ENCODE measurements around the gene ITSN2.
A peak's percentile ranks its signal among the peaks of the same experiment; 100 is the strongest.
"Not testable (repeated sequence)": the region's sequence is repeated elsewhere in the genome, so short reads cannot be mapped to it uniquely, and the experiment has no call there.

ITSN2 gene

DNA sequence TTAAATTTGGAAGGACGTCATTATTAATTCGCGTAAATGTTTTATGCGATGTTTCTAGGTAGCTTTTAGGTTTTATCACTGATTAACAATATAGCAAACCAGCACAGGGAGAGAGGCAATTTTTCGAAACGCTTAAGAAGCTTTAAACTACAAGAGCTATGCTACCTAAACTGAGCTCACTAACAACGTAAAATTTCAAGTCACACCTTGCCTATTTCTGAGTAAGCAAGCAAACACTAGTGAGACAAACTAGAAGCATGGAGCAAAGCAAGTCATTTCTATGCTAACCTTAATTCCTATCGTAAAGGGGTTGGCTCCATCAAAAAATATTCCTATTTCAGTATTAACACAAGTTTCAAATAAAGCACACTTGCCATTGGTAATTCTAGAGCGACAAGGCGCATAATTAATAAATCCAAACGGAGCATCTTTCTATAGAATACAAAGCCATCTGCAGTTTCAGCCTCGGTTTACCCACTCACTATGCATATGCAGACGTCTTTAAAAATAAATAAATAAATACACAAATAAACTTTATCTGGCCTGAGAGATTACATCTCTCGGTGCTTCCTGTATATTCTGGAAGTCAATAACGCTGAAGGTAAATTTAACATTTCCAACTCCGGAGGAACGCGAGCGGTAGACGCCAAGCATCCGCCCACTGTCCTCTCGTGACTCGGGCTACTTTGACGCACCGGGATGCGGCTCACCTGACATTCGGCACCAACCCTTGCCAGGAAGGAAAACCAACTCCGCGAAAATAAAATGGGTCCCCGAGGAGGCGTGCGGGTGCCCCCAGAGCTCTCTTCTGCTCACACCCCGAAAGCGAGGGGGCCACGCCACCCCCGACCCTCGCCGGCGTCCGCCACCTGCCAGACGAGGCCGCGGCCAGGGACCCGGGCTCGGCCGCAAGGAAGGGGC lies 947 bp downstream of the ITSN2 start:
- TF ChIP-seq, protein P1, sequence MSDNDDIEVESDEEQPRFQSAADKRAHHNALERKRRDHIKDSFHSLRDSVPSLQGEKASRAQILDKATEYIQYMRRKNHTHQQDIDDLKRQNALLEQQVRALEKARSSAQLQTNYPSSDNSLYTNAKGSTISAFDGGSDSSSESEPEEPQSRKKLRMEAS (IDR thresholded peaks at IDR 0.05; ENCODE audit: low read depth, low read length), result no peak
- TF ChIP-seq, protein P2, sequence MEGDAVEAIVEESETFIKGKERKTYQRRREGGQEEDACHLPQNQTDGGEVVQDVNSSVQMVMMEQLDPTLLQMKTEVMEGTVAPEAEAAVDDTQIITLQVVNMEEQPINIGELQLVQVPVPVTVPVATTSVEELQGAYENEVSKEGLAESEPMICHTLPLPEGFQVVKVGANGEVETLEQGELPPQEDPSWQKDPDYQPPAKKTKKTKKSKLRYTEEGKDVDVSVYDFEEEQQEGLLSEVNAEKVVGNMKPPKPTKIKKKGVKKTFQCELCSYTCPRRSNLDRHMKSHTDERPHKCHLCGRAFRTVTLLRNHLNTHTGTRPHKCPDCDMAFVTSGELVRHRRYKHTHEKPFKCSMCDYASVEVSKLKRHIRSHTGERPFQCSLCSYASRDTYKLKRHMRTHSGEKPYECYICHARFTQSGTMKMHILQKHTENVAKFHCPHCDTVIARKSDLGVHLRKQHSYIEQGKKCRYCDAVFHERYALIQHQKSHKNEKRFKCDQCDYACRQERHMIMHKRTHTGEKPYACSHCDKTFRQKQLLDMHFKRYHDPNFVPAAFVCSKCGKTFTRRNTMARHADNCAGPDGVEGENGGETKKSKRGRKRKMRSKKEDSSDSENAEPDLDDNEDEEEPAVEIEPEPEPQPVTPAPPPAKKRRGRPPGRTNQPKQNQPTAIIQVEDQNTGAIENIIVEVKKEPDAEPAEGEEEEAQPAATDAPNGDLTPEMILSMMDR (IDR thresholded peaks at IDR 0.05; ENCODE audit: low read depth, low read length), result no peak
- TF ChIP-seq MYC (IDR thresholded peaks at IDR 0.05; ENCODE audit: low read depth, low read length), result no peak
- TF ChIP-seq POLR2A (IDR thresholded peaks at IDR 0.05; ENCODE audit: extremely low read depth, insufficient read length), result no peak
- DNase-seq (ENCODE audit: low read depth), result peak; percentile 40
- H3K4me3 ChIP-seq (ENCODE audit: low read depth, low read length), result peak overlapping the region; percentile 66

DNA sequence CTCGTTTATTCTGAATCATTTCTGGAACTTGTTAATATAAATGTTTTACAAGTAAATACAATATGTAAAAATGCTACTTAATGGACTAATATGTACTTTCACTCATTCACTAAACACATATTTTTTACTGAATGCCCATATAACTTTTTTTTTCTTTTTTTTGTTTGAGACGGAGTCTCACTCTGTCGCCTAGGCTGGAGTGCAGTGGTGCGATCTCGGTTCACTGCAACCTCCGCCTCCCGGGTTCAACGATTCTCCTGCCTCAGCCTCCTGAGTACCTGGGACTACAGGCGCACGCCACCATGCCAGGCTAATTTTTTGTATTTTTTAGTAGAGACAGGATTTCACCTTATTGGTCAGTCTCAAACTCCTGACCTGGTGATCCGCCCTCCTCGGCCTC lies 2.6 kb downstream of the ITSN2 start:
- DNase-seq (ENCODE audit: low read depth); H3K4me3 ChIP-seq (ENCODE audit: low read depth, low read length): not testable (repeated sequence)

GRCh38 chr2:24357115-24357514 lies 3.2 kb downstream of the ITSN2 start:
- not testable (repeated sequence) for H3K4me3 ChIP-seq (ENCODE audit: low read depth, low read length); DNase-seq (ENCODE audit: low read depth)

GRCh38 chr2:24354957-24355356 lies 5.4 kb downstream of the ITSN2 start:
- no peak overlapping the region for H3K4me3 ChIP-seq (ENCODE audit: low read depth, low read length)
- no peak for TF ChIP-seq POLR2A (IDR thresholded peaks at IDR 0.05; ENCODE audit: extremely low read depth, insufficient read length)
- TF ChIP-seq, protein P1 (IDR thresholded peaks at IDR 0.05; ENCODE audit: low read depth, low read length), result no peak
- TF ChIP-seq MYC (IDR thresholded peaks at IDR 0.05; ENCODE audit: low read depth, low read length), result no peak
- TF ChIP-seq, protein P2 (IDR thresholded peaks at IDR 0.05; ENCODE audit: low read depth, low read length), result no peak
- peak; percentile 73 for DNase-seq (ENCODE audit: low read depth)

- H3K4me3 ChIP-seq (ENCODE audit: low read depth, low read length), result no peak overlapping the region
- TF ChIP-seq, protein P1 (IDR thresholded peaks at IDR 0.05; ENCODE audit: low read depth, low read length), result no peak
- TF ChIP-seq MYC (IDR thresholded peaks at IDR 0.05; ENCODE audit: low read depth, low read length) (no peak), POLR2A (IDR thresholded peaks at IDR 0.05; ENCODE audit: extremely low read depth, insufficient read length) (no peak)
- TF ChIP-seq, protein P2 (IDR thresholded peaks at IDR 0.05; ENCODE audit: low read depth, low read length), result no peak
- DNase-seq (ENCODE audit: low read depth), result no peak
These were observed 5.9 kb downstream of the ITSN2 start for GRCh38 chr2:24354395-24354794.

DNA sequence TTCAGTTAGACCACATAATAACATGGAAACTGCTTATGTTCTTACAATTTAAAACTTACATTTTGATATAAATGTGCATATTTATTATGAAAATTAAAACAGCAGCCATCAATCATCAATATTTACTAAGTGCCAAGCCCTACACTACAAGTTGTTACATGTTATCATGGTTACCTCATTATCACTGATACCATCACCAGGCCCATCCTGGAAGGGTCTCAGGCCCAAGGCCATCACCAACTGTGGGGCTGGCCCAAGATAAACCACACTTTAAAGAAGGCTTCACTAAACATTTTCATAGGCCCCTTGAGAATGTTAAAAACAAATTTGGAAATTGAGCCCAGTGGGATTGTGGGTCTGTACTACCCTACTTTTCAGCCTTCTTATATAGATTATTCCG lies 6.4 kb downstream of the ITSN2 start:
- no peak overlapping the region for H3K4me3 ChIP-seq (ENCODE audit: low read depth, low read length)
- TF ChIP-seq POLR2A (IDR thresholded peaks at IDR 0.05; ENCODE audit: extremely low read depth, insufficient read length) (no peak), MYC (IDR thresholded peaks at IDR 0.05; ENCODE audit: low read depth, low read length) (no peak)
- TF ChIP-seq, protein P1 (IDR thresholded peaks at IDR 0.05; ENCODE audit: low read depth, low read length), result no peak
- TF ChIP-seq, protein P2 (IDR thresholded peaks at IDR 0.05; ENCODE audit: low read depth, low read length), result no peak
- DNase-seq (ENCODE audit: low read depth), result peak; percentile 28

- no peak overlapping the region for H3K4me3 ChIP-seq (ENCODE audit: low read depth, low read length)
- DNase-seq (ENCODE audit: low read depth), result no peak
- TF ChIP-seq MYC (IDR thresholded peaks at IDR 0.05; ENCODE audit: low read depth, low read length), result no peak
- TF ChIP-seq, protein P2 (IDR thresholded peaks at IDR 0.05; ENCODE audit: low read depth, low read length), result no peak
- TF ChIP-seq POLR2A (IDR thresholded peaks at IDR 0.05; ENCODE audit: extremely low read depth, insufficient read length), result no peak
- TF ChIP-seq, protein P1 (IDR thresholded peaks at IDR 0.05; ENCODE audit: low read depth, low read length), result no peak
These were observed 7.0 kb downstream of the ITSN2 start for GRCh38 chr2:24353364-24353763.

All from NB4 (cell line).